ENCODE measurements around the gene BPIFB2. TPM values are rescaled to one million over a fixed set of nuclear protein-coding genes. Genes with fewer than 3 reads are reported as not detected.

The BPIFB2 gene
- total RNA-seq, 1 experiment from 2014 or later: 0.15 TPM

DNA sequence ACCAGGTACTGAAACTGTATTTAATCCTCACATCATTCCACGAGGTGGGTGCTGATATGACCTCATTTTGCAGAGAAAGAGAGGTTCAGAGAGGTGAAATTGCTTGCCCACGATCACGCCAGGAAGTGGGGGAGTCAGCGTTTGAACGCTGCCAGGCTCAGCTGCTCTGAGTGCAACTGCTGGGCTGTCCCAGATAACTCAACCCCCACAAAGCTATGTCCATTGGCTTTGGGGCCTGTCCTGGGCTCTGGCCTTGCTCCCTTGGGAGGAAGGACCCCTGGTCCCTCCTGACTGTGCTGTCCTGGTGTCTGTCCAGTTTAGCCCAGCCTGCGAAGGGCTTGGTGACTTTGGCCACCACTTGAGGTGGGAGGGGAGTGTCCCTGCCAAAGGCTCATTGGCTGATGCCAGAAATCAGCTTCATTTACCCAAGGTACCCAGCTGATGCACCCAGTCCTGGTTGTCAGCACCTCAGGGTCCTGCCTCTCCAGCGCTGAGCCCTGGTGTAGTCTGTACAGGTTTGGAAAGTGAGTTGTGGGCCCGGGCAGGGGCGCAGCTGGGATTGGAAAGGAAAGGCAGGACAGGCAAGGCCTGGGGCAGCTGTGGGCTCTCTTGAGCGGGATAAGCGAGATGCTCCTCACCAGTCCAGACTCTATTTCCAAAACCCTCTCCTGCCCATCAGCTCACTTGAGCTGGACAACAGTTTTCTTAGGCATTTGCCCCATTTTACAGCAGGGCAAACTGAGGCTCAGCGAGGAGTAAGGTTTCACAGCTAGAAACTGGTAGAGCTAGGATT is 41.7 kb upstream of the BPIFB2 start:
- H3K4me1 ChIP-seq (ENCODE audit: control insufficient read depth in 1 of 2, insufficient read depth in 2 of 2, low read length in 2 of 2): no peaks in the 10 kb centered on the region
- no peak overlapping the region for H3K9ac ChIP-seq (ENCODE audit: low read length)
- no peaks in the 10 kb centered on the region for H3K79me2 ChIP-seq (ENCODE audit: insufficient read depth, low read length)
- no peaks in the 10 kb centered on the region for H3K9me2 ChIP-seq (ENCODE audit: insufficient read depth)
- H3K9me3 ChIP-seq (ENCODE audit: control insufficient read depth in 1 of 2, insufficient read depth in 1 of 2, low read depth in 1 of 2, low read length in 2 of 2): no peaks in the 10 kb centered on the region
- no peaks in the 10 kb centered on the region for H3K27me3 ChIP-seq (ENCODE audit: insufficient read depth, low read length)
- POLR2A ChIA-PET: no interaction called here
- intact Hi-C loops (cut with micrococcal nuclease): no loop called here
- RAD21 ChIA-PET (ENCODE audit: low non-redundant PET in 1 of 2, low total read pairs in 2 of 2, uncharacterized antibody in 2 of 2, unreplicated experiment in 2 of 2): no interaction called here
- ATAC-seq: no peak
- no peak overlapping the region for H2AFZ ChIP-seq (ENCODE audit: low read depth, low read length, poor library complexity, severe bottlenecking)
- no peak overlapping the region for H3K4me3 ChIP-seq (replicated peaks in 1 of 2; ENCODE audit: low read depth in 1 of 2, low read length in 2 of 2)
- no peak for DNase-seq (ENCODE audit: low read depth, low spot score)
- no peaks in the 10 kb centered on the region for H3K36me3 ChIP-seq (ENCODE audit: control insufficient read depth in 1 of 2, insufficient read depth in 2 of 2, low read length in 2 of 2)
- TF ChIP-seq, protein P1, sequence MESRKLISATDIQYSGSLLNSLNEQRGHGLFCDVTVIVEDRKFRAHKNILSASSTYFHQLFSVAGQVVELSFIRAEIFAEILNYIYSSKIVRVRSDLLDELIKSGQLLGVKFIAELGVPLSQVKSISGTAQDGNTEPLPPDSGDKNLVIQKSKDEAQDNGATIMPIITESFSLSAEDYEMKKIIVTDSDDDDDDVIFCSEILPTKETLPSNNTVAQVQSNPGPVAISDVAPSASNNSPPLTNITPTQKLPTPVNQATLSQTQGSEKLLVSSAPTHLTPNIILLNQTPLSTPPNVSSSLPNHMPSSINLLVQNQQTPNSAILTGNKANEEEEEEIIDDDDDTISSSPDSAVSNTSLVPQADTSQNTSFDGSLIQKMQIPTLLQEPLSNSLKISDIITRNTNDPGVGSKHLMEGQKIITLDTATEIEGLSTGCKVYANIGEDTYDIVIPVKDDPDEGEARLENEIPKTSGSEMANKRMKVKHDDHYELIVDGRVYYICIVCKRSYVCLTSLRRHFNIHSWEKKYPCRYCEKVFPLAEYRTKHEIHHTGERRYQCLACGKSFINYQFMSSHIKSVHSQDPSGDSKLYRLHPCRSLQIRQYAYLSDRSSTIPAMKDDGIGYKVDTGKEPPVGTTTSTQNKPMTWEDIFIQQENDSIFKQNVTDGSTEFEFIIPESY (IDR thresholded peaks at IDR 0.05; ENCODE audit: extremely low read depth, insufficient replicate concordance, low read length): no peak
- TF ChIP-seq, protein P2, sequence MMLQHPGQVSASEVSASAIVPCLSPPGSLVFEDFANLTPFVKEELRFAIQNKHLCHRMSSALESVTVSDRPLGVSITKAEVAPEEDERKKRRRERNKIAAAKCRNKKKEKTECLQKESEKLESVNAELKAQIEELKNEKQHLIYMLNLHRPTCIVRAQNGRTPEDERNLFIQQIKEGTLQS (IDR thresholded peaks at IDR 0.05): no peak
- TF ChIP-seq, protein P3, sequence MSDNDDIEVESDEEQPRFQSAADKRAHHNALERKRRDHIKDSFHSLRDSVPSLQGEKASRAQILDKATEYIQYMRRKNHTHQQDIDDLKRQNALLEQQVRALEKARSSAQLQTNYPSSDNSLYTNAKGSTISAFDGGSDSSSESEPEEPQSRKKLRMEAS (IDR thresholded peaks at IDR 0.05): no peak
- TF ChIP-seq FOSL1 (IDR thresholded peaks at IDR 0.05; ENCODE audit: low read depth) (no peak), YY1 (IDR thresholded peaks at IDR 0.05; ENCODE audit: extremely low read depth, insufficient replicate concordance, low read depth, low read length) (no peak), JUND (IDR thresholded peaks at IDR 0.05) (no peak), POLR2AphosphoS5 (IDR thresholded peaks at IDR 0.05; ENCODE audit: low read depth, low read length) (no peak), ZFX (IDR thresholded peaks at IDR 0.05) (no peak), TCF7L2 (IDR thresholded peaks at IDR 0.05; ENCODE audit: borderline replicate concordance, extremely low read depth, insufficient read depth, insufficient read length) (no peak), ZNF274 (IDR thresholded peaks at IDR 0.05; ENCODE audit: low read depth, low read length) (no peak), SRF (IDR thresholded peaks at IDR 0.05; ENCODE audit: low read depth) (no peak), SP1 (IDR thresholded peaks at IDR 0.05; ENCODE audit: low read depth) (no peak), POLR2A (IDR thresholded peaks at IDR 0.05; ENCODE audit: borderline replicate concordance, extremely low read depth, insufficient read depth, insufficient read length) (no peak), CBX3 (IDR thresholded peaks at IDR 0.05; ENCODE audit: low read depth) (no peak), EZH2phosphoT487 (IDR thresholded peaks at IDR 0.05; ENCODE audit: borderline replicate concordance) (no peak)
- H4K20me1 ChIP-seq (ENCODE audit: insufficient read depth): no peaks in the 10 kb centered on the region
- CTCF ChIA-PET: no interaction called here
- no peak overlapping the region for H3K27ac ChIP-seq (ENCODE audit: low read depth, low read length)
- no peak overlapping the region for H3K4me2 ChIP-seq (ENCODE audit: low read length)
- no TSS peak for BruUV-seq (replicated peaks)

Data from HCT116 (cell line).